Heart left ventricle (tissue), 16 donors: Measurements from ENCODE around the gene UACA. TPM values are rescaled to one million over a fixed set of nuclear protein-coding genes. Genes with fewer than 3 reads are reported as not detected.

ENCODE experiments used
- ATAC-seq, 4 donors: fragments of 200-7000 bp; cut with Tn5 transposase; one replicate each; pipeline ENCODE4 v1.9.1; 2020 to 2022; ENCODE audit warnings: moderate library complexity in 4 of 4, mild to moderate bottlenecking in 3 of 4, moderate number of reproducible peaks in 1 of 4
- DNase-seq, 5 donors: peaks; one replicate each; pipeline ENCODE4 v3.0.0-alpha.2; 2020
- H3K27ac ChIP-seq, 12 donors: fragments of 200-600 bp; sonication (generic) in 4 of 12; one replicate each; pipeline versions ENCODE4 v1.5.0 to v1.8.0; 2016 to 2022; ENCODE audit warnings: mild to moderate bottlenecking in 2 of 12
- H3K27me3 ChIP-seq, 9 donors: fragments of 200-600 bp; sonication (generic) in 2 of 9; one replicate each; pipeline versions ENCODE4 v1.5.1 to v1.8.0; 2016 to 2022; ENCODE audit warnings: mild to moderate bottlenecking in 3 of 9
- H3K36me3 ChIP-seq, 9 donors: fragments of 200-600 bp; sonication (generic) in 2 of 9; one replicate each; pipeline versions ENCODE4 v1.5.0 to v1.8.0; 2018 to 2022; ENCODE audit warnings: mild to moderate bottlenecking in 2 of 9
- H3K4me1 ChIP-seq, 12 donors: fragments of 200-600 bp; sonication (generic) in 4 of 12; one replicate each; pipeline versions ENCODE4 v1.5.0 to v1.8.0; 2016 to 2022; ENCODE audit warnings: mild to moderate bottlenecking in 3 of 12
- H3K4me3 ChIP-seq, 12 donors: fragments of 200-600 bp; sonication (generic) in 4 of 12; one replicate each; pipeline versions ENCODE4 v1.5.0 to v1.8.0; 2017 to 2022; ENCODE audit warnings: mild to moderate bottlenecking in 9 of 12, moderate library complexity in 4 of 12
- H3K9me3 ChIP-seq, 12 donors: fragments of 200-600 bp; sonication (generic) in 4 of 12; one replicate each; pipeline versions ENCODE4 v1.5.0 to v1.8.0; 2016 to 2022; ENCODE audit warnings: mild to moderate bottlenecking in 1 of 12
- POLR2A ChIP-seq, 2 donors: fragments of 450-650 bp; IDR thresholded peaks; one replicate each; pipeline ENCODE4 v1.6.1; 2017; ENCODE audit warnings: antibody characterized with exemption in 2 of 2, mild to moderate bottlenecking in 2 of 2, moderate library complexity in 2 of 2
- WGBS, 4 donors: extraction: QIAGEN DNeasy Blood & Tissue Kit in 2 of 4; methylation state at CpG; one replicate each; pipeline versions ENCODE4 v1.1.5 to v1.1.7; 2013 to 2018; 5-methylcytosine and 5-hydroxymethylcytosine counted together
- intact Hi-C, 10 donors: fragments of 100-400 bp; cut with DNase I; formaldehyde crosslinking; loops; one replicate each; pipeline versions ENCODE4 v1.11.1 to v1.14.2; 2022
- polyA plus RNA-seq, 2 donors: library from polyadenylated mRNA; stranded (reverse); fragments of 200-250 nt; gene quantifications; one replicate each; pipeline ENCODE4 v1.2.3, GENCODE V29; 2013
- total RNA-seq, 9 donors: library from RNA; depleted of rRNA in 2 of 9; stranded (reverse); fragments of >200 nt in 2 of 9; fragmentation: NEBNext Ultra II Directional in 3 of 9; extraction: Animal tissue kit (Norgen Biotek cat#: 25700) in 3 of 9; gene quantifications; one replicate each; pipeline versions ENCODE4 v1.1.0 to v1.2.4, GENCODE V29; 2016 to 2023
- TF ChIP-seq, protein P1 (sequence below), 12 donors: fragments of 200-600 bp; sonication (generic) in 4 of 12; IDR thresholded peaks; one replicate each; pipeline versions ENCODE4 v1.5.0 to v1.8.0; 2018 to 2022; ENCODE audit warnings: antibody characterized with exemption in 12 of 12, mild to moderate bottlenecking in 5 of 12
- donor health status: ischemic (EF 13 %, LVEDD 7.1; RV severe dilation, severe dysfunction).
- donor health status: healthy with polysubstance abuse.
- donor health status: DM: no; HTN: yes; CAD: no.
- donor health status: DM: no; HTN: no; CAD: no.
- donor health status: ischemic (EF 25% LVEDD 6.9; RV normal size, moderate dysfunction).
- donor health status: ischemic (EF 25% LVEDD 5.7; RV mildly dilated, moderate dysfunction).
- donor health status: healthy.
- donor health status: DM: yes; HTN: yes; CAD: no.
- donor health status: ischemic (EF 35%, LVEDD 5.7; RV mildly dilated, moderate dysfunction).
- donor health status: nonischemic (EF 11% LVEDD 7.7; RV severe dilation, severe dysfunction).
- donor health status: DM: yes; HTN: yes; CAD: no.
- donor health status: PGD.
- donor health status: ischemic (EF 29% LVEDD 5.4; RV normal size, mild dysfunction).
- donor health status: nonischemic (EF 23%, LVEDD 6.1; RV moderate dilation, normal function).

The UACA gene
- total and polyA plus RNA-seq, 11 donors = 10.7 to 57.1 (median 49.0) TPM

DNA sequence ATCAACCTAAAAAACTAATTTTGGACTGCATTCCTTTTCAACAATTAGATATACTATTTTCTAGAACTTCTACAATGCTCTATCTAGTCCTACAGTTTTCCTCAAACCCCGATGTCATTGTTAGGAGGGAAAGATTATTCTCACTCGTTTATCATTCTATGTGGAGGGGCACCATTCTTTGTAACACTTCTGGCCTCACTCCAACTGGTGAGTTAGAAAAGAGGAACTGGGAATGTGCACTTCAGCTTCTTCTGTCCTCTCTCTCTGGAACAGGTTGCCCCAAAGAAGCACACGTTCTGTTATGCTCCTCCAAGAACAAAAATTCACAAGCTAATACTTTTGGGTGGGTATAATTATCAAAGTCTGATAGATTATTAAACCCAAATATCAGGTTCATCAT is 137.9 kb downstream of the UACA start:
- 22 to 27% (median 24%) methylated on average over 3 of the region's 3 CpGs for WGBS, 4 donors
- intact Hi-C loops = no loop called here
- Histone ChIP-seq H3K4me3 (no peak overlapping the region), H3K36me3 (no peaks in the 10 kb centered on the region), H3K4me1 (peaks cover 0 to 4% (median 0%) of the 10 kb centered on the region in 12 donors), H3K9me3 (peaks cover 0 to 30% (median 12%) of the 10 kb centered on the region in 12 donors), H3K27me3 (no peaks in the 10 kb centered on the region), H3K27ac (no peak overlapping the region)
- TF ChIP-seq, protein P1, sequence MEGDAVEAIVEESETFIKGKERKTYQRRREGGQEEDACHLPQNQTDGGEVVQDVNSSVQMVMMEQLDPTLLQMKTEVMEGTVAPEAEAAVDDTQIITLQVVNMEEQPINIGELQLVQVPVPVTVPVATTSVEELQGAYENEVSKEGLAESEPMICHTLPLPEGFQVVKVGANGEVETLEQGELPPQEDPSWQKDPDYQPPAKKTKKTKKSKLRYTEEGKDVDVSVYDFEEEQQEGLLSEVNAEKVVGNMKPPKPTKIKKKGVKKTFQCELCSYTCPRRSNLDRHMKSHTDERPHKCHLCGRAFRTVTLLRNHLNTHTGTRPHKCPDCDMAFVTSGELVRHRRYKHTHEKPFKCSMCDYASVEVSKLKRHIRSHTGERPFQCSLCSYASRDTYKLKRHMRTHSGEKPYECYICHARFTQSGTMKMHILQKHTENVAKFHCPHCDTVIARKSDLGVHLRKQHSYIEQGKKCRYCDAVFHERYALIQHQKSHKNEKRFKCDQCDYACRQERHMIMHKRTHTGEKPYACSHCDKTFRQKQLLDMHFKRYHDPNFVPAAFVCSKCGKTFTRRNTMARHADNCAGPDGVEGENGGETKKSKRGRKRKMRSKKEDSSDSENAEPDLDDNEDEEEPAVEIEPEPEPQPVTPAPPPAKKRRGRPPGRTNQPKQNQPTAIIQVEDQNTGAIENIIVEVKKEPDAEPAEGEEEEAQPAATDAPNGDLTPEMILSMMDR (IDR thresholded peaks at IDR 0.05) = no peak
- TF ChIP-seq POLR2A (IDR thresholded peaks at IDR 0.05) = no peak
- ATAC-seq (no peak), DNase-seq (no peak)

DNA sequence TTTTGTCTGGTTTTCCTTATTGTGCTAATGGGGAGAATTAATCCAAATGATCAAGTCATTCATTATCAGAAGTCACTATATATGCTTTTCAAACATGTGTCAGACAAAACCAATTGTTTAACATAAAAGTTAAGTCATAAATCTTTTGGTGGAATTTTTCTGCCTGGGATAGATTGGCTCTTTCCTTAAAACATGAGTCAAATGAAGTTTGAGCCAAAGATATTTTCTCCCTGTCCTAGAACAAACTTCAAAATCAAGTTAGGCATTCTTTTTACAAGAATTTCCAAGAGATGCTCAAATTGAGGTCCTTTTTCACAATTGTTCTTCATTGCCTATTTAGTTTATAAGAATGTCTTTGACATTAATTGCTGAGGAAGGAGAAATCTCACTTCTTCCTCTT is 138.3 kb downstream of the UACA start:
- no peaks in the 10 kb centered on the region for H3K27me3 ChIP-seq
- no peaks in the 10 kb centered on the region for H3K36me3 ChIP-seq
- H3K4me1 ChIP-seq = peaks cover 0 to 4% (median 0%) of the 10 kb centered on the region in 12 donors
- TF ChIP-seq, protein P1 (IDR thresholded peaks at IDR 0.05) = no peak
- no peak for TF ChIP-seq POLR2A (IDR thresholded peaks at IDR 0.05)
- DNase-seq (no peak), ATAC-seq (no peak)
- H3K27ac ChIP-seq = no peak overlapping the region
- H3K4me3 ChIP-seq = no peak overlapping the region
- H3K9me3 ChIP-seq = peaks cover 0 to 33% (median 12%) of the 10 kb centered on the region in 12 donors
- intact Hi-C loops = no loop called here

DNA sequence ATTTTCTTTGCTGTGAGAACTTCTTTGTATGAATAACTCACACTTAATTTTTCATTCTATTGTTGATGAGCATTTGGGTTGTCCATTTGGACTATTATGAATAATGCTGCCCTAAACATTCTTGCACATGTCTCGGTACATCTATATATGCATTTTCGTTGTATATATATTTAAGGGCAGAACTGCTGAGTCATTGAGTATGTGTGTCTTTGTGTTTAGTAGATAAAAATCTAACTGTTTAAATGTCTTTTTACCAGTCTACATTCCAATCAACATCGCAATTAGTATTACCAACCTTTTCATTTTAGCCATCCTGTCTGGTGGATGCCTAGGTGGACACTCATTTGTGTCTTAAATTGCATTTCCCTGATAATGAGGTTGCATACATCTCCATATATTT is 144.4 kb downstream of the UACA start:
- H3K4me1 ChIP-seq = no peaks in the 10 kb centered on the region
- WGBS, 4 donors = 94 to 97% (median 96%) methylated on average over 3 of the region's 3 CpGs
- peaks cover 0 to 33% (median 12%) of the 10 kb centered on the region in 12 donors for H3K9me3 ChIP-seq
- H3K36me3 ChIP-seq = no peaks in the 10 kb centered on the region
- no peak overlapping the region for H3K27ac ChIP-seq
- no peaks in the 10 kb centered on the region for H3K27me3 ChIP-seq
- intact Hi-C loops = no loop called here
- DNase-seq (no peak), ATAC-seq (no peak)
- H3K4me3 ChIP-seq = no peak overlapping the region
- TF ChIP-seq POLR2A (IDR thresholded peaks at IDR 0.05) = no peak
- TF ChIP-seq, protein P1 (IDR thresholded peaks at IDR 0.05) = no peak

DNA sequence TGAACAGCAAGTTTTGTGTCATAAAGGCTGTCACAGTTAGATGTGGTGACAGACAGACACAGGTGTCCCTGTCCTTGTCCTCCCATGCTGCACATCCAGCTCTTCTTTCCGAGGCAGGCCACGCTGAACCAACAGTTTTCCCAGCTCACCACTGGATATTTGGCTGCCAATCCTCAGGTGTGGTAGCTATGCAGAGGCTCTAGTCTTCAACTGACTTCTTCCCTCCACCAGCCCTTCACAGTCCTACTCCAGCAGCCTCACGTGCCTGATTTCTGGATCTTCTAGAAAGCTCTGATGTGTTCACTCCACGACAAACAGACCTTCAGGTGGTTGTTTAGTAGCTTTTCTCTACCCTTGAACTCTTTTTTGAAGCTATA is 145.5 kb downstream of the UACA start:
- H3K27ac ChIP-seq = no peak overlapping the region
- peaks cover 0 to 23% (median 10%) of the 10 kb centered on the region in 12 donors for H3K9me3 ChIP-seq
- TF ChIP-seq, protein P1 (IDR thresholded peaks at IDR 0.05) = no peak
- no peak for TF ChIP-seq POLR2A (IDR thresholded peaks at IDR 0.05)
- 77 to 90% (median 86%) methylated on average over 4 of the region's 4 CpGs for WGBS, 4 donors
- H3K4me1 ChIP-seq = no peaks in the 10 kb centered on the region
- ATAC-seq = no peak
- H3K4me3 ChIP-seq = no peak overlapping the region
- no peaks in the 10 kb centered on the region for H3K27me3 ChIP-seq
- intact Hi-C loops = no loop called here
- no peak for DNase-seq
- no peaks in the 10 kb centered on the region for H3K36me3 ChIP-seq
